HepG2 (cell line): ENCODE measurements around the gene SCRT2. TPM values are rescaled to one million over a fixed set of nuclear protein-coding genes. Genes with fewer than 3 reads are reported as not detected.

ENCODE experiments used
- CBX1 ChIP-seq: IDR thresholded peaks from one replicate; pipeline ENCODE4 v1.6.1; 2016; ENCODE audit warnings: antibody characterized with exemption, low read depth
- ETV5 ChIP-seq: IDR thresholded peaks from 2 replicates; pipeline ENCODE4 v1.6.1; 2018; ENCODE audit warnings: missing biosample characterization, missing genetic modification reagents, inconsistent platforms, borderline replicate concordance
- LBX2 ChIP-seq: sonication (generic); formaldehyde crosslinking; IDR thresholded peaks from 2 replicates; pipeline ENCODE4 v1.5.0; 2020; ENCODE audit warnings: missing genetic modification reagents, mild to moderate bottlenecking, borderline replicate concordance
- NR0B2 ChIP-seq: sonication (generic); formaldehyde crosslinking; IDR thresholded peaks from 2 replicates; pipeline ENCODE4 v1.4.0; 2020; ENCODE audit warnings: mild to moderate bottlenecking, missing genetic modification reagents
- POGK ChIP-seq: sonication (generic); formaldehyde crosslinking; conservative IDR thresholded peaks from 2 replicates; pipeline ENCODE4 v1.8.0; 2022; ENCODE audit warnings: mild to moderate bottlenecking, moderate library complexity, missing genetic modification reagents
- POGZ ChIP-seq: sonication (generic); formaldehyde crosslinking; IDR thresholded peaks from 2 replicates; pipeline ENCODE4 v1.4.0; 2020; ENCODE audit warnings: mild to moderate bottlenecking, missing genetic modification reagents
- SMAD1 ChIP-seq: sonication (generic); formaldehyde crosslinking; IDR thresholded peaks from 2 replicates; pipeline ENCODE4 v1.4.0; 2020; ENCODE audit warnings: missing genetic modification reagents, low read depth, mild to moderate bottlenecking, borderline replicate concordance
- SMAD9 ChIP-seq: sonication (generic); formaldehyde crosslinking; IDR thresholded peaks from 2 replicates; pipeline ENCODE4 v1.5.1; 2020; ENCODE audit warnings: mild to moderate bottlenecking, missing genetic modification reagents
- XBP1 ChIP-seq: sonication (generic); formaldehyde crosslinking; IDR thresholded peaks from 2 replicates; pipeline ENCODE4 v1.5.0; 2020; ENCODE audit warnings: missing genetic modification reagents
- ZBTB38 ChIP-seq: sonication (generic); formaldehyde crosslinking; IDR thresholded peaks from 2 replicates; pipeline ENCODE4 v1.5.1; 2020; ENCODE audit warnings: mild to moderate bottlenecking, missing genetic modification reagents
- ZNF224 ChIP-seq: sonication (generic); formaldehyde crosslinking; IDR thresholded peaks from 2 replicates; pipeline ENCODE4 v1.5.0; 2020; ENCODE audit warnings: mild to moderate bottlenecking, missing genetic modification reagents
- ZNF232 ChIP-seq: sonication (generic); formaldehyde crosslinking; IDR thresholded peaks from 2 replicates; pipeline ENCODE4 v1.4.0; 2020; ENCODE audit warnings: missing genetic modification reagents, borderline replicate concordance
- ZNF276 ChIP-seq: sonication (generic); formaldehyde crosslinking; IDR thresholded peaks from 2 replicates; pipeline ENCODE4 v1.4.0; 2020; ENCODE audit warnings: mild to moderate bottlenecking, low read depth, missing genetic modification reagents
- ZNF335 ChIP-seq: sonication (generic); formaldehyde crosslinking; IDR thresholded peaks from 2 replicates; pipeline ENCODE4 v1.4.0; 2020; ENCODE audit warnings: missing genetic modification reagents
- ZNF354B ChIP-seq: sonication (generic); formaldehyde crosslinking; IDR thresholded peaks from 2 replicates; pipeline ENCODE4 v1.8.0; 2022; ENCODE audit warnings: mild to moderate bottlenecking, missing genetic modification reagents
- ZNF460 ChIP-seq: sonication (generic); formaldehyde crosslinking; IDR thresholded peaks from 2 replicates; pipeline ENCODE4 v1.5.1; 2020; ENCODE audit warnings: missing genetic modification reagents, mild to moderate bottlenecking, borderline replicate concordance
- ZNF557 ChIP-seq: sonication (generic); formaldehyde crosslinking; IDR thresholded peaks from 2 replicates; pipeline ENCODE4 v1.4.0; 2020; ENCODE audit warnings: missing genetic modification reagents
- ZNF598 ChIP-seq: sonication (generic); formaldehyde crosslinking; IDR thresholded peaks from 2 replicates; pipeline ENCODE4 v1.5.1; 2020; ENCODE audit warnings: mild to moderate bottlenecking, missing genetic modification reagents, borderline replicate concordance
- ZNF83 ChIP-seq: sonication (generic); formaldehyde crosslinking; IDR thresholded peaks from 2 replicates; pipeline ENCODE4 v1.4.0; 2020; ENCODE audit warnings: missing genetic modification reagents, mild to moderate bottlenecking, borderline replicate concordance
- ZNF841 ChIP-seq: sonication (generic); formaldehyde crosslinking; IDR thresholded peaks from 2 replicates; pipeline ENCODE4 v1.8.1; 2023; ENCODE audit warnings: missing genetic modification reagents, borderline replicate concordance
- ZUFSP ChIP-seq: sonication (generic); formaldehyde crosslinking; IDR thresholded peaks from 2 replicates; pipeline ENCODE4 v1.9.0; 2021; ENCODE audit warnings: missing genetic modification reagents, mild to moderate bottlenecking, borderline replicate concordance
- polyA plus RNA-seq, 8 experiments: library from polyadenylated mRNA; depleted of rRNA in 3 of 8; stranded (reverse) in 7 of 8; unstranded in 1 of 8; fragments of >200 nt; fragmentation: Illumina TruSeq in 4 of 8; extraction: Trizol in 4 of 8; gene quantifications; 2 replicates each; pipeline versions ENCODE4 v1.2.1 to v1.2.3, GENCODE V29; 2011 to 2016; ENCODE audit warnings: low read depth in 4 of 8, missing spikeins in 1 of 8, mixed read lengths in 1 of 8; ENCODE audit not compliant: insufficient read depth in 1 of 8
- total RNA-seq, 5 experiments: library from RNA; depleted of rRNA; stranded (reverse); fragments of >200 nt; fragmentation: Illumina TruSeq; extraction: Trizol; gene quantifications; 2 replicates each; pipeline ENCODE4 v1.2.3, GENCODE V29; 2016; ENCODE audit warnings: low read depth in 1 of 5

SCRT2 gene
- total and polyA plus RNA-seq, 2 of the 13 experiments (the other 11 are each of a cell fraction or from before 2014, with no cell fraction given), result not detected

- peak; percentile 22; the same call in 1 of the 2 replicates for TF ChIP-seq LBX2 (CRISPR knock-in tag)
- peak; percentile 77; the same call in 1 of the 2 replicates for TF ChIP-seq NR0B2
- TF ChIP-seq SMAD9, result 0 out of 2 replicates have a peak, but pooled peaks have one; percentile 76
- peak; percentile 25; the same call in 1 of the 2 replicates for TF ChIP-seq POGK (CRISPR knock-in tag)
- TF ChIP-seq ZNF460 (CRISPR knock-in tag), result no peak
- TF ChIP-seq ZNF335 (CRISPR knock-in tag), result no peak; the same call in 1 of the 2 replicates
- TF ChIP-seq ZNF232, result no peak; the same call in 1 of the 2 replicates
- peak; percentile 6; the same call in 1 of the 2 replicates for TF ChIP-seq ETV5 (CRISPR knock-in tag)
- TF ChIP-seq ZNF276 (CRISPR knock-in tag), result no peak
- 0 out of 2 replicates have a peak, but pooled peaks have one; percentile 47 for TF ChIP-seq ZNF83
- TF ChIP-seq ZNF557 (CRISPR knock-in tag), result 0 out of 2 replicates have a peak, but pooled peaks have one; percentile 47
- TF ChIP-seq ZNF354B (CRISPR knock-in tag), result no peak
- peak; percentile 73 for TF ChIP-seq CBX1
- TF ChIP-seq XBP1 (CRISPR knock-in tag), result no peak
- no peak; the same call in 1 of the 2 replicates for TF ChIP-seq ZNF841
- no peak for TF ChIP-seq ZUFSP (CRISPR knock-in tag)
- TF ChIP-seq ZNF224 (CRISPR knock-in tag), result 0 out of 2 replicates have a peak, but pooled peaks have one; percentile 53
- peak; percentile 47; the same call in 1 of the 2 replicates for TF ChIP-seq ZNF598
- TF ChIP-seq SMAD1 (CRISPR knock-in tag), result no peak
- no peak for TF ChIP-seq ZBTB38 (CRISPR knock-in tag)
- TF ChIP-seq POGZ (CRISPR knock-in tag), result peak; percentile 59; the same call in 1 of the 2 replicates
These were observed 21.8 kb downstream of the SCRT2 start (continued) for GRCh38 chr20:653590-654416.
